Measurements from ENCODE around the gene SLC9A8.

DNA sequence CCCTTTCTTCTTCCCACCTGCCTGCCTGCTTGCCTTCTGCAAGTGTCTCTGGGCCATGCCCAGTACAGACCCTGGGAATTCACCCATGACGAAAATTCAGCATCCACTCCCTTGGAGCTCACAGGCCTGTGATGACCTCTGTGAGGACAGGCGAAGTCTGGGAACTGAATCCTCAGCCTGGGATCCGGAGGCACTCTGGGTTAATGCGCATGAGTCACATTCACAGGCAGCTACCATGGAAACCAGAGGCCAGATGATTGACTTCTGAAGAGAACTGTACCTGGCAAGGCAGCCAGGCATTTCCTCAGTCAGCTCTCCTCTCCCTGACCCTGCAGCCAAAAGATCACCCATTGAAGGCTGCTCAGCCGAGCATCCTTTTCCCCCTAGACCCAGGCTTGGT, 41.0 kb downstream of the SLC9A8 start:
- TF ChIP-seq, protein P1, sequence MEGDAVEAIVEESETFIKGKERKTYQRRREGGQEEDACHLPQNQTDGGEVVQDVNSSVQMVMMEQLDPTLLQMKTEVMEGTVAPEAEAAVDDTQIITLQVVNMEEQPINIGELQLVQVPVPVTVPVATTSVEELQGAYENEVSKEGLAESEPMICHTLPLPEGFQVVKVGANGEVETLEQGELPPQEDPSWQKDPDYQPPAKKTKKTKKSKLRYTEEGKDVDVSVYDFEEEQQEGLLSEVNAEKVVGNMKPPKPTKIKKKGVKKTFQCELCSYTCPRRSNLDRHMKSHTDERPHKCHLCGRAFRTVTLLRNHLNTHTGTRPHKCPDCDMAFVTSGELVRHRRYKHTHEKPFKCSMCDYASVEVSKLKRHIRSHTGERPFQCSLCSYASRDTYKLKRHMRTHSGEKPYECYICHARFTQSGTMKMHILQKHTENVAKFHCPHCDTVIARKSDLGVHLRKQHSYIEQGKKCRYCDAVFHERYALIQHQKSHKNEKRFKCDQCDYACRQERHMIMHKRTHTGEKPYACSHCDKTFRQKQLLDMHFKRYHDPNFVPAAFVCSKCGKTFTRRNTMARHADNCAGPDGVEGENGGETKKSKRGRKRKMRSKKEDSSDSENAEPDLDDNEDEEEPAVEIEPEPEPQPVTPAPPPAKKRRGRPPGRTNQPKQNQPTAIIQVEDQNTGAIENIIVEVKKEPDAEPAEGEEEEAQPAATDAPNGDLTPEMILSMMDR (IDR thresholded peaks at IDR 0.05) = no peak
- no peak for TF ChIP-seq EZH2phosphoT487 (IDR thresholded peaks at IDR 0.05)
